ENCODE measurements around the gene TMEM258. TPM values are rescaled to one million over a fixed set of nuclear protein-coding genes. Genes with fewer than 3 reads are reported as not detected.

The TMEM258 gene
- total RNA-seq, 2 donors from 2014 or later, result 8.6 to 29.1 TPM

DNA sequence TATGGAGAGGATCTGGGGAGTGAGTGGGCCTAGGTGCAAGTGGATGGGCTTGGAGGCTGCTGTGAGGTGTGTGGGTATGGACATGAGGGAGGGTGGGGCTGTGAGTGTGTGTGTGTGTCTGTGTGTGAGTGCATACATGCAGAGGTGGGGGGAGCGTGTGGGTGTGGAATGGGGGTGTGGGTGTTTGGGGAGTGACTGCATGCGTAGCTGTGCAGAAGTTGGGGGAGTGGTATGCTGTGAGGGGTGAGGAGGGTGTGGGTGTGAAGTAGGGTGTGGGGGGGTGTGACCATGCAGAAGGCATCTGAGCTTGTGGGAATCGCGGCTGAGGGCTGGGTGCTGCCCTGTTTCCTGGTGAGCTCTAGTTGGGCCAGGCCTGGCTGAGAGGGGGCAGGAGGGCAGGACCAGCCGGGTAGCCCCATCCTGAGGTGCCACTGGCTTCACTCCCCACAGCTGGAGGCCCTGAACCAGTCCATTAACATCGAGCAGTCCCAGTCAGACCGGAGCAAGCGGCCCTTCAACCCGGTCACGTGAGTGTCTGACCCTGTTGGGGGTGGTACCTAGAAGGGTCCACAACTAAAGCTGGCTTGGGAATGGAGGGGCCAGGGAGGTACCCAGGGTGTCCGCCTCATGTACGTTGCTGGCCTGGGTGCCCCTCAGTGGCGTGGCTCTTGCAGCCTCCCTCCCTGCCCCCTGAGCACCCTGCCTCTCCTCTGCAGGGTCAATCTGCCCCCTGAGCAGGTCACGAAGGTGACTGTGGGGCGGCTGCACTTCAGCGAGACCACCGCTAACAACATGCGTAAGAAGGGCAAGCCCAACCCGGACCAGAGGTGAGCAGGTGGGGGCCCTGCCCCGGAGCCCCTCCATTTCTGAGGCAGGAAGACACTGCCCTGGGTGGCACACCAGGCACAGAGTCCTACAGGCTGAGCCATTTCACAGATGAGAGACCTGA is 16.5 kb downstream of the TMEM258 start:
- intact Hi-C loops (cut with DNase I), result no loop called here
- Histone ChIP-seq H3K9me3 (no peaks in the 10 kb centered on the region), H3K4me1 (peaks cover 34% of the 10 kb centered on the region), H3K27ac (peak overlapping the region in 2 of 4 donors; percentile 70 to 82), H3K36me3 (replicated peaks in 1 of 2; ENCODE audit: insufficient read depth in 1 of 2, low read depth in 2 of 2) (peaks cover 6 to 8% of the 10 kb centered on the region in 2 donors), H3K4me3 (no peak overlapping the region), H3K27me3 (no peaks in the 10 kb centered on the region)
- ATAC-seq (no peak), DNase-seq (no peak)
- WGBS, 2 donors, result 66 to 85% methylated on average over 5 to 20 of the region's 20 CpGs
- no peak for TF ChIP-seq CTCF (IDR thresholded peaks at IDR 0.05)
- no peak for TF ChIP-seq POLR2A (IDR thresholded peaks at IDR 0.05)

DNA sequence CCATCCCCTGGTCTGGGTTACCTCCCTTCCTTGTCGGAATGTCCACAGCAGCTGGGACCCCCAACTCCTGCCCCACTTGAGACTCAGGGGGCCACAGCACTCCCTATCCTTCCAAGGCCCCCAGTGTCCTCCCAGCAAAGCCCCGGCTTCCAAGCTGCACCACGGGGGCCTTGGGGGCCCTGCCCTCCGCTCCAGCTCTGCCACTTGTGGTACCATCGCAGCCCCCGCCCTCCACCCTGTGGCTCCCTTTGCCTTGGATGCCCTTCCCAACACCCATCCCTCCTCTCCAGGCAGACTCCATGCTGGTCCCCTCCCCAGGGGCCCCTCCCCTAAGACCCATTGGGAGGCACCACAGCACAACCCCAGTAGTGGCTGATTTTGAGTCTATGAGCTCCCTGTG is 17.3 kb downstream of the TMEM258 start:
- Histone ChIP-seq H3K4me3 (no peak overlapping the region), H3K27ac (no peak overlapping the region), H3K36me3 (replicated peaks in 1 of 2; ENCODE audit: insufficient read depth in 1 of 2, low read depth in 2 of 2) (peaks cover 4 to 6% of the 10 kb centered on the region in 2 donors), H3K4me1 (peaks cover 34% of the 10 kb centered on the region), H3K9me3 (no peaks in the 10 kb centered on the region), H3K27me3 (no peaks in the 10 kb centered on the region)
- intact Hi-C loops (cut with DNase I), result no loop called here
- DNase-seq, result no peak
- ATAC-seq, result no peak
- WGBS, 2 donors, result 91 to 95% methylated on average over 6 of the region's 6 CpGs
- TF ChIP-seq CTCF (IDR thresholded peaks at IDR 0.05) (no peak), POLR2A (IDR thresholded peaks at IDR 0.05) (no peak)

DNA sequence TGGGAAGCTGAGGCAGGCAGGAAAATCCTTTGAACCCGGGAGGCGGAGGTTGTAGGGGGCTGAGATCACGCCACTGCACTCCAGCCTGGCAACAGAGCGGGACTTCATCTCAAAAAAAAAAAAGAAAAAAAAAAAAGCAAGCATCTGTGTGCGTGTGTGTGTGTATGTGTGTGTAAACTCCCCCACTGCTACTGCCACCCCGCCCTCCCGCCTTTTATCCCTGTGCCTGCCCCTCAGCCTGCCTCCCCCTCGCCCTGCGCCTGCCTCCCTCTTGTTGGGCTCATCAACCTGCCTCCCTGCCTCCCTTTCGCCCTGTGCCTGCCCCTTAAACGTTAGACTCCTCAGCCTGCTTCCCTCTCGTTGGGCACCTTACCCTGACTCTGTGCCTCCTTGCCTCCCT is 18.0 kb downstream of the TMEM258 start:
- 87 to 88% methylated on average over 12 of the region's 12 CpGs for WGBS, 2 donors
- H3K27ac ChIP-seq, result no peak overlapping the region
- peaks cover 40% of the 10 kb centered on the region for H3K4me1 ChIP-seq
- DNase-seq (no peak), ATAC-seq (no peak)
- no peaks in the 10 kb centered on the region for H3K27me3 ChIP-seq
- no peak for TF ChIP-seq CTCF (IDR thresholded peaks at IDR 0.05)
- TF ChIP-seq POLR2A (IDR thresholded peaks at IDR 0.05), result no peak
- H3K4me3 ChIP-seq, result no peak overlapping the region
- intact Hi-C loops (cut with DNase I), result no loop called here
- H3K9me3 ChIP-seq, result no peaks in the 10 kb centered on the region
- peaks cover 3 to 6% of the 10 kb centered on the region in 2 donors for H3K36me3 ChIP-seq (replicated peaks in 1 of 2; ENCODE audit: insufficient read depth in 1 of 2, low read depth in 2 of 2)

DNA sequence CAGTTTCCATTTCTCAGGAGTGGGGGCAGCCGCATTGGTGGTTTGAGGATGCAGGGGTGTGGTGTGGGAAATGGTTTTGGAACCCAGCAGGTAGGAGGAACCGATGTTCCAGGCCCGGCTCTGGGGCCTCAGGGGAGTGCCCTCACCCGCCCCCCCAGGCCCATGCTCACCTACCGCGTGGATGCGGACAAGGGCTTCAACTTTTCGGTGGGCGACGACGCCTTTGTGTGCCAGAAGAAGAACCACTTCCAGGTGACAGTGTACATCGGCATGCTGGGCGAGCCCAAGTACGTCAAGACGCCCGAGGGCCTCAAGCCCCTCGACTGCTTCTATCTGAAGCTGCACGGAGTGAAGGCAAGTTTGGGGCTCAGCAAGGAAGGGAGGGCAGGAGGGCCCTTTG is 18.6 kb downstream of the TMEM258 start:
- 86 to 88% methylated on average over 12 to 18 of the region's 18 CpGs for WGBS, 2 donors
- Histone ChIP-seq H3K27ac (no peak overlapping the region), H3K27me3 (no peaks in the 10 kb centered on the region), H3K36me3 (replicated peaks in 1 of 2; ENCODE audit: insufficient read depth in 1 of 2, low read depth in 2 of 2) (peaks cover 3 to 6% of the 10 kb centered on the region in 2 donors), H3K4me3 (no peak overlapping the region), H3K9me3 (no peaks in the 10 kb centered on the region), H3K4me1 (peaks cover 46% of the 10 kb centered on the region)
- no peak for ATAC-seq
- TF ChIP-seq POLR2A (IDR thresholded peaks at IDR 0.05) (no peak), CTCF (IDR thresholded peaks at IDR 0.05) (no peak)
- DNase-seq, result no peak
- intact Hi-C loops (cut with DNase I), result no loop called here

Measured in body of pancreas (tissue), 4 donors.